ENCODE measurements around the gene APBB2. TPM values are rescaled to one million over a fixed set of nuclear protein-coding genes. Genes with fewer than 3 reads are reported as not detected.

APBB2 gene
- total and polyA plus RNA-seq, 2 experiments from 2014 or later: 35.8 to 74.8 TPM

DNA sequence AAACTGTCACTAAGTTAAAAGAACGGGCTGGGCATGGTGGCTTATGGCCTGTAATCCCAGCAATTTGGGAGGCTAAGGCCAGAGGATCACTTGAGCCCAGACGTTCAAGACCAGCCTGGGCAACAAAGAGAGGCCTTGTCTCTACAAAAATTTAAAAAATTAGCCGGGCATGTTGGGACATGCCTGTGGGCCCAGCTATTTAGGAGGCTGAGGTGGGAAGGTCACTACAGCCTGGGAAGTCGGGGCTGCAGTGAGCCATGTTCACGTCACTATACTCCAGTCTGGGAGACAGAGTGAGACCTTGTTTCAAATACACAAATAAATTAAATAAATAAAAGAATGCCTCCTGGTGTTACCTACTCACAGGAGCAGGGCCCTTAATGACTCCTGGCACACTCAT, 69.5 kb downstream of the APBB2 start (continued):
- TF ChIP-seq, protein P1, sequence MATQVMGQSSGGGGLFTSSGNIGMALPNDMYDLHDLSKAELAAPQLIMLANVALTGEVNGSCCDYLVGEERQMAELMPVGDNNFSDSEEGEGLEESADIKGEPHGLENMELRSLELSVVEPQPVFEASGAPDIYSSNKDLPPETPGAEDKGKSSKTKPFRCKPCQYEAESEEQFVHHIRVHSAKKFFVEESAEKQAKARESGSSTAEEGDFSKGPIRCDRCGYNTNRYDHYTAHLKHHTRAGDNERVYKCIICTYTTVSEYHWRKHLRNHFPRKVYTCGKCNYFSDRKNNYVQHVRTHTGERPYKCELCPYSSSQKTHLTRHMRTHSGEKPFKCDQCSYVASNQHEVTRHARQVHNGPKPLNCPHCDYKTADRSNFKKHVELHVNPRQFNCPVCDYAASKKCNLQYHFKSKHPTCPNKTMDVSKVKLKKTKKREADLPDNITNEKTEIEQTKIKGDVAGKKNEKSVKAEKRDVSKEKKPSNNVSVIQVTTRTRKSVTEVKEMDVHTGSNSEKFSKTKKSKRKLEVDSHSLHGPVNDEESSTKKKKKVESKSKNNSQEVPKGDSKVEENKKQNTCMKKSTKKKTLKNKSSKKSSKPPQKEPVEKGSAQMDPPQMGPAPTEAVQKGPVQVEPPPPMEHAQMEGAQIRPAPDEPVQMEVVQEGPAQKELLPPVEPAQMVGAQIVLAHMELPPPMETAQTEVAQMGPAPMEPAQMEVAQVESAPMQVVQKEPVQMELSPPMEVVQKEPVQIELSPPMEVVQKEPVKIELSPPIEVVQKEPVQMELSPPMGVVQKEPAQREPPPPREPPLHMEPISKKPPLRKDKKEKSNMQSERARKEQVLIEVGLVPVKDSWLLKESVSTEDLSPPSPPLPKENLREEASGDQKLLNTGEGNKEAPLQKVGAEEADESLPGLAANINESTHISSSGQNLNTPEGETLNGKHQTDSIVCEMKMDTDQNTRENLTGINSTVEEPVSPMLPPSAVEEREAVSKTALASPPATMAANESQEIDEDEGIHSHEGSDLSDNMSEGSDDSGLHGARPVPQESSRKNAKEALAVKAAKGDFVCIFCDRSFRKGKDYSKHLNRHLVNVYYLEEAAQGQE (IDR thresholded peaks at IDR 0.05; ENCODE audit: unreplicated experiment): no peak
- TF ChIP-seq, protein P2, sequence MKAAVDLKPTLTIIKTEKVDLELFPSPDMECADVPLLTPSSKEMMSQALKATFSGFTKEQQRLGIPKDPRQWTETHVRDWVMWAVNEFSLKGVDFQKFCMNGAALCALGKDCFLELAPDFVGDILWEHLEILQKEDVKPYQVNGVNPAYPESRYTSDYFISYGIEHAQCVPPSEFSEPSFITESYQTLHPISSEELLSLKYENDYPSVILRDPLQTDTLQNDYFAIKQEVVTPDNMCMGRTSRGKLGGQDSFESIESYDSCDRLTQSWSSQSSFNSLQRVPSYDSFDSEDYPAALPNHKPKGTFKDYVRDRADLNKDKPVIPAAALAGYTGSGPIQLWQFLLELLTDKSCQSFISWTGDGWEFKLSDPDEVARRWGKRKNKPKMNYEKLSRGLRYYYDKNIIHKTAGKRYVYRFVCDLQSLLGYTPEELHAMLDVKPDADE (IDR thresholded peaks at IDR 0.05): no peak
- TF ChIP-seq JUNB (IDR thresholded peaks at IDR 0.05; ENCODE audit: unreplicated experiment) (no peak), EZH2 (IDR thresholded peaks at IDR 0.05; ENCODE audit: low read depth, unreplicated experiment) (no peak), ZNF114 (CRISPR knock-in tag; IDR thresholded peaks at IDR 0.05) (no peak), CREB1 (CRISPR knock-in tag; IDR thresholded peaks at IDR 0.05; ENCODE audit: low read depth) (no peak), EZH2phosphoT487 (IDR thresholded peaks at IDR 0.05; ENCODE audit: unreplicated experiment) (no peak)

DNA sequence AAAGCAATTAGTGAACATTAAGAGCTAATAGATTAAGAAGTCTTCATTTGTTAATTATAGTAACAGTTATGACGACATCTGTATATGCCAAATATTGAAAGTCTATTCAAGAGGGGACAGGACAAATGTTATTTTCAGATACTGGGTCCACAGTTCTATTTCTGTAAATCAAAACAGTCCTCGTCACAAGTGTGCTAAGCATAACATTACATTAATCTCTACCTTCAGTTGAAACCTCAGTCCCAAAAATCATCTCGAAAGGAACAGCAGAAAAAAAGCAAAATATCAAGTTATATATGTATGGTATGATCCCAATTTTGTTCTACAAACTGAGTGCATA, 70.3 kb downstream of the APBB2 start:
- Histone ChIP-seq H2AFZ (no peak overlapping the region), H4K20me1 (replicated peaks; ENCODE audit: insufficient read depth) (no peaks in the 10 kb centered on the region), H3K4me1 (ENCODE audit: insufficient read depth) (peaks cover 32% of the 10 kb centered on the region), H3K27me3 (ENCODE audit: insufficient read depth) (no peaks in the 10 kb centered on the region), H3K27ac (ENCODE audit: low read depth) (no peak overlapping the region), H3K36me3 (ENCODE audit: insufficient read depth) (no peaks in the 10 kb centered on the region), H3F3A (replicated peaks; ENCODE audit: low read depth) (no peaks in the 10 kb centered on the region), H3K4me3 (no peak overlapping the region), H3K9me2 (ENCODE audit: insufficient read depth) (no peaks in the 10 kb centered on the region), H3K79me2 (replicated peaks; ENCODE audit: insufficient read depth) (peaks cover 38% of the 10 kb centered on the region), H3K4me2 (no peak overlapping the region)
- H3K4me1 Mint-ChIP-seq: peaks cover 37% of the 10 kb centered on the region
- H3K9me3 Mint-ChIP-seq: no peaks in the 10 kb centered on the region
- no peak for DNase-seq (ENCODE audit: low spot score)
- H3K36me3 Mint-ChIP-seq (ENCODE audit: low read depth): peaks cover 12% of the 10 kb centered on the region
- H3K27me3 Mint-ChIP-seq (ENCODE audit: insufficient read depth, low read depth, poor library complexity): no peaks in the 10 kb centered on the region
- peak overlapping the region; percentile 94; the same call in 1 of the 2 replicates for H3K27ac Mint-ChIP-seq
- ATAC-seq: no peak
- TF ChIP-seq, protein P3, sequence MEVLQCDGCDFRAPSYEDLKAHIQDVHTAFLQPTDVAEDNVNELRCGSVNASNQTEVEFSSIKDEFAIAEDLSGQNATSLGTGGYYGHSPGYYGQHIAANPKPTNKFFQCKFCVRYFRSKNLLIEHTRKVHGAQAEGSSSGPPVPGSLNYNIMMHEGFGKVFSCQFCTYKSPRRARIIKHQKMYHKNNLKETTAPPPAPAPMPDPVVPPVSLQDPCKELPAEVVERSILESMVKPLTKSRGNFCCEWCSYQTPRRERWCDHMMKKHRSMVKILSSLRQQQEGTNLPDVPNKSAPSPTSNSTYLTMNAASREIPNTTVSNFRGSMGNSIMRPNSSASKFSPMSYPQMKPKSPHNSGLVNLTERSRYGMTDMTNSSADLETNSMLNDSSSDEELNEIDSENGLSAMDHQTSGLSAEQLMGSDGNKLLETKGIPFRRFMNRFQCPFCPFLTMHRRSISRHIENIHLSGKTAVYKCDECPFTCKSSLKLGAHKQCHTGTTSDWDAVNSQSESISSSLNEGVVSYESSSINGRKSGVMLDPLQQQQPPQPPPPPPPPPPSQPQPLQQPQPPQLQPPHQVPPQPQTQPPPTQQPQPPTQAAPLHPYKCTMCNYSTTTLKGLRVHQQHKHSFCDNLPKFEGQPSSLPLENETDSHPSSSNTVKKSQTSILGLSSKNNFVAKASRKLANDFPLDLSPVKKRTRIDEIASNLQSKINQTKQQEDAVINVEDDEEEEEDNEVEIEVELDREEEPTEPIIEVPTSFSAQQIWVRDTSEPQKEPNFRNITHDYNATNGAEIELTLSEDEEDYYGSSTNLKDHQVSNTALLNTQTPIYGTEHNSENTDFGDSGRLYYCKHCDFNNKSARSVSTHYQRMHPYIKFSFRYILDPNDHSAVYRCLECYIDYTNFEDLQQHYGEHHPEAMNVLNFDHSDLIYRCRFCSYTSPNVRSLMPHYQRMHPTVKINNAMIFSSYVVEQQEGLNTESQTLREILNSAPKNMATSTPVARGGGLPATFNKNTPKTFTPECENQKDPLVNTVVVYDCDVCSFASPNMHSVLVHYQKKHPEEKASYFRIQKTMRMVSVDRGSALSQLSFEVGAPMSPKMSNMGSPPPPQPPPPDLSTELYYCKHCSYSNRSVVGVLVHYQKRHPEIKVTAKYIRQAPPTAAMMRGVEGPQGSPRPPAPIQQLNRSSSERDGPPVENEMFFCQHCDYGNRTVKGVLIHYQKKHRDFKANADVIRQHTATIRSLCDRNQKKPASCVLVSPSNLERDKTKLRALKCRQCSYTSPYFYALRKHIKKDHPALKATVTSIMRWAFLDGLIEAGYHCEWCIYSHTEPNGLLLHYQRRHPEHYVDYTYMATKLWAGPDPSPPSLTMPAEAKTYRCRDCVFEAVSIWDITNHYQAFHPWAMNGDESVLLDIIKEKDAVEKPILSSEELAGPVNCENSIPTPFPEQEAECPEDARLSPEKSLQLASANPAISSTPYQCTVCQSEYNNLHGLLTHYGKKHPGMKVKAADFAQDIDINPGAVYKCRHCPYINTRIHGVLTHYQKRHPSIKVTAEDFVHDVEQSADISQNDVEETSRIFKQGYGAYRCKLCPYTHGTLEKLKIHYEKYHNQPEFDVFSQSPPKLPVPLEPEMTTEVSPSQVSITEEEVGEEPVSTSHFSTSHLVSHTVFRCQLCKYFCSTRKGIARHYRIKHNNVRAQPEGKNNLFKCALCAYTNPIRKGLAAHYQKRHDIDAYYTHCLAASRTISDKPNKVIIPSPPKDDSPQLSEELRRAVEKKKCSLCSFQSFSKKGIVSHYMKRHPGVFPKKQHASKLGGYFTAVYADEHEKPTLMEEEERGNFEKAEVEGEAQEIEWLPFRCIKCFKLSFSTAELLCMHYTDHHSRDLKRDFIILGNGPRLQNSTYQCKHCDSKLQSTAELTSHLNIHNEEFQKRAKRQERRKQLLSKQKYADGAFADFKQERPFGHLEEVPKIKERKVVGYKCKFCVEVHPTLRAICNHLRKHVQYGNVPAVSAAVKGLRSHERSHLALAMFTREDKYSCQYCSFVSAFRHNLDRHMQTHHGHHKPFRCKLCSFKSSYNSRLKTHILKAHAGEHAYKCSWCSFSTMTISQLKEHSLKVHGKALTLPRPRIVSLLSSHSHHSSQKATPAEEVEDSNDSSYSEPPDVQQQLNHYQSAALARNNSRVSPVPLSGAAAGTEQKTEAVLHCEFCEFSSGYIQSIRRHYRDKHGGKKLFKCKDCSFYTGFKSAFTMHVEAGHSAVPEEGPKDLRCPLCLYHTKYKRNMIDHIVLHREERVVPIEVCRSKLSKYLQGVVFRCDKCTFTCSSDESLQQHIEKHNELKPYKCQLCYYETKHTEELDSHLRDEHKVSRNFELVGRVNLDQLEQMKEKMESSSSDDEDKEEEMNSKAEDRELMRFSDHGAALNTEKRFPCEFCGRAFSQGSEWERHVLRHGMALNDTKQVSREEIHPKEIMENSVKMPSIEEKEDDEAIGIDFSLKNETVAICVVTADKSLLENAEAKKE (CRISPR knock-in tag; IDR thresholded peaks at IDR 0.05): no peak
- TF ChIP-seq POLR2AphosphoS5 (IDR thresholded peaks at IDR 0.05; ENCODE audit: low read depth): no peak
- no peak for TF ChIP-seq ZNF331 (CRISPR knock-in tag; IDR thresholded peaks at IDR 0.05; ENCODE audit: low read depth)
- TF ChIP-seq NANOG (IDR thresholded peaks at IDR 0.05; ENCODE audit: borderline replicate concordance): no peak
- no peak for TF ChIP-seq EZH2 (IDR thresholded peaks at IDR 0.05; ENCODE audit: low read depth, unreplicated experiment)
- no peak for TF ChIP-seq JUNB (IDR thresholded peaks at IDR 0.05; ENCODE audit: unreplicated experiment)
- TF ChIP-seq STAT1 (IDR thresholded peaks at IDR 0.05; ENCODE audit: unreplicated experiment): no peak
- TF ChIP-seq CREB1 (CRISPR knock-in tag; IDR thresholded peaks at IDR 0.05; ENCODE audit: low read depth): no peak
- no peak for TF ChIP-seq EZH2phosphoT487 (IDR thresholded peaks at IDR 0.05; ENCODE audit: unreplicated experiment)
- TF ChIP-seq, protein P4, sequence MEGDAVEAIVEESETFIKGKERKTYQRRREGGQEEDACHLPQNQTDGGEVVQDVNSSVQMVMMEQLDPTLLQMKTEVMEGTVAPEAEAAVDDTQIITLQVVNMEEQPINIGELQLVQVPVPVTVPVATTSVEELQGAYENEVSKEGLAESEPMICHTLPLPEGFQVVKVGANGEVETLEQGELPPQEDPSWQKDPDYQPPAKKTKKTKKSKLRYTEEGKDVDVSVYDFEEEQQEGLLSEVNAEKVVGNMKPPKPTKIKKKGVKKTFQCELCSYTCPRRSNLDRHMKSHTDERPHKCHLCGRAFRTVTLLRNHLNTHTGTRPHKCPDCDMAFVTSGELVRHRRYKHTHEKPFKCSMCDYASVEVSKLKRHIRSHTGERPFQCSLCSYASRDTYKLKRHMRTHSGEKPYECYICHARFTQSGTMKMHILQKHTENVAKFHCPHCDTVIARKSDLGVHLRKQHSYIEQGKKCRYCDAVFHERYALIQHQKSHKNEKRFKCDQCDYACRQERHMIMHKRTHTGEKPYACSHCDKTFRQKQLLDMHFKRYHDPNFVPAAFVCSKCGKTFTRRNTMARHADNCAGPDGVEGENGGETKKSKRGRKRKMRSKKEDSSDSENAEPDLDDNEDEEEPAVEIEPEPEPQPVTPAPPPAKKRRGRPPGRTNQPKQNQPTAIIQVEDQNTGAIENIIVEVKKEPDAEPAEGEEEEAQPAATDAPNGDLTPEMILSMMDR (conservative IDR thresholded peaks at IDR 0.05; ENCODE audit: low read depth in 2 of 2): no peak
- TF ChIP-seq ZNF114 (CRISPR knock-in tag; IDR thresholded peaks at IDR 0.05): no peak
- no peak overlapping the region for H3K4me3 Mint-ChIP-seq
